ENCODE measurements around the gene MRNIP.

DNA sequence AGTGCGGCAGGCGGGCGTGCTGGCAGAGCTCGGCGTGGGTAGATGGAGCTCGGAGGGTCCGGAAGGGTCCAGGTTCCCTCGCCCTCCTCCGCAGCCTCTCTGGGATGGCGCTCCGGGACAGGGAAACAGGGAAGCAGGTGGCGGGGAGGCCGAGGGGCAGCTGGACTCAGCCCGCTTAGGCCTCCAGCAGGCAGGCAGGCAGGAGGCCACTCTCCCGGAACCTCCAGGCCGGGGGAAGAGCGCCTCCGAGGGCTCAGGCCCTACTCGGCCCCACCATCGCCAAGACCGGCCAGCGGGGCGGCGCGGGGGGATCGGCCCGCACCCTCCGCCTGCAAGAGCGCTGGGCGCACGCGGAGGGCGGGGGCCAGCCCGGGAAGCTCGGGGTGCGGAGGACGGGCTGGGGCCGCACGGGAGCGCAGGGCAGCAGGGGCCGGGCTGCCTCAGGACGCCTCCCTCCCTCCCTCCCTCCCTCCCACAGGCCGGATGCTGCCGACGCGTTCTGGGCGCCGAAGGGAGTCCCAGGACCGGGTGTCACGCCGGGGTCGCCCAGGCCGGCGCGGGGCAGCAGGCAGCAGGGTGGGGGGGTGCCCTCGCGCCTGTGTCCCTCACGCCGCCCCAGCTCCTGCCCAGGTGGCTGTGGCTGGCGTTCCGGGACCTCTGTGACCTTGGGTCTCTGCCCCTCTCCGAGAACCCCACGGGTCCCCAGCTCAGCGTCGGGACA lies 52.9 kb downstream of the MRNIP start:
- TF ChIP-seq, protein P1, sequence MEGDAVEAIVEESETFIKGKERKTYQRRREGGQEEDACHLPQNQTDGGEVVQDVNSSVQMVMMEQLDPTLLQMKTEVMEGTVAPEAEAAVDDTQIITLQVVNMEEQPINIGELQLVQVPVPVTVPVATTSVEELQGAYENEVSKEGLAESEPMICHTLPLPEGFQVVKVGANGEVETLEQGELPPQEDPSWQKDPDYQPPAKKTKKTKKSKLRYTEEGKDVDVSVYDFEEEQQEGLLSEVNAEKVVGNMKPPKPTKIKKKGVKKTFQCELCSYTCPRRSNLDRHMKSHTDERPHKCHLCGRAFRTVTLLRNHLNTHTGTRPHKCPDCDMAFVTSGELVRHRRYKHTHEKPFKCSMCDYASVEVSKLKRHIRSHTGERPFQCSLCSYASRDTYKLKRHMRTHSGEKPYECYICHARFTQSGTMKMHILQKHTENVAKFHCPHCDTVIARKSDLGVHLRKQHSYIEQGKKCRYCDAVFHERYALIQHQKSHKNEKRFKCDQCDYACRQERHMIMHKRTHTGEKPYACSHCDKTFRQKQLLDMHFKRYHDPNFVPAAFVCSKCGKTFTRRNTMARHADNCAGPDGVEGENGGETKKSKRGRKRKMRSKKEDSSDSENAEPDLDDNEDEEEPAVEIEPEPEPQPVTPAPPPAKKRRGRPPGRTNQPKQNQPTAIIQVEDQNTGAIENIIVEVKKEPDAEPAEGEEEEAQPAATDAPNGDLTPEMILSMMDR (IDR thresholded peaks at IDR 0.05 in 8 of 11, conservative IDR thresholded peaks at IDR 0.05 in 3 of 11) = no peak
- no peak for TF ChIP-seq POLR2A (IDR thresholded peaks at IDR 0.05)
- peak; percentile 24 to 79 (median 60) for TF ChIP-seq POLR2AphosphoS5 (IDR thresholded peaks at IDR 0.05)
